HG02571 (cell line): ENCODE measurements around the gene GLRX2.
"Not testable (repeated sequence)": the region's sequence is repeated elsewhere in the genome, so short reads cannot be mapped to it uniquely, and the experiment has no call there.

Source experiments
- ATAC-seq: cut with Tn5 transposase; IDR thresholded peaks from one replicate; pipeline ENCODE4 v1.9.1; 2021; ENCODE audit warnings: mild to moderate bottlenecking, moderate library complexity; ENCODE audit not compliant: unreplicated experiment

Gene GLRX2

GRCh38 chr1:193066606-193067005, 38.6 kb downstream of the GLRX2 start:
- ATAC-seq: no peak

GRCh38 chr1:193065954-193066353, 39.3 kb downstream of the GLRX2 start:
- ATAC-seq: no peak

GRCh38 chr1:193062698-193063463, 42.3 kb downstream of the GLRX2 start:
- no peak for ATAC-seq

DNA sequence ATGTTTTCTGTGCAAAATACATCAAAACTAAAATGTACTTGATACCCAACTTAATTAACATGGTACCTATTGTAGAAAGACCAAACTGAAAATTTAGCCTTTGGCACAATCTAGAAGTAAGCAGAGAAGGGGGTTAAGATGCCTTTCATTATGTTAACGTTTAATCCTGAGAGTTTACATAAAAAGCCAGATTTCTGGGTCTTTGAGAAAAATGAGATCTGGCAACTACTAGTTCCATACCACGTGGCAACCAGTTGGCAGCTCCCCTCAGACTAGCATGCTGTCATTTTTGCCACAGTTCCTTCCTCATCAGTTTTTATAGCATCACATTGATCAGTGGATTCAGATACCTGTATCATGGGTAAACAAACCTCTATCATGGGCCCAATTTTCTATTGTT, 44.3 kb downstream of the GLRX2 start:
- no peak for ATAC-seq

GRCh38 chr1:193060406-193060805, 44.8 kb downstream of the GLRX2 start:
- ATAC-seq: no peak

GRCh38 chr1:193060115-193060403, 45.2 kb downstream of the GLRX2 start:
- ATAC-seq: no peak

DNA sequence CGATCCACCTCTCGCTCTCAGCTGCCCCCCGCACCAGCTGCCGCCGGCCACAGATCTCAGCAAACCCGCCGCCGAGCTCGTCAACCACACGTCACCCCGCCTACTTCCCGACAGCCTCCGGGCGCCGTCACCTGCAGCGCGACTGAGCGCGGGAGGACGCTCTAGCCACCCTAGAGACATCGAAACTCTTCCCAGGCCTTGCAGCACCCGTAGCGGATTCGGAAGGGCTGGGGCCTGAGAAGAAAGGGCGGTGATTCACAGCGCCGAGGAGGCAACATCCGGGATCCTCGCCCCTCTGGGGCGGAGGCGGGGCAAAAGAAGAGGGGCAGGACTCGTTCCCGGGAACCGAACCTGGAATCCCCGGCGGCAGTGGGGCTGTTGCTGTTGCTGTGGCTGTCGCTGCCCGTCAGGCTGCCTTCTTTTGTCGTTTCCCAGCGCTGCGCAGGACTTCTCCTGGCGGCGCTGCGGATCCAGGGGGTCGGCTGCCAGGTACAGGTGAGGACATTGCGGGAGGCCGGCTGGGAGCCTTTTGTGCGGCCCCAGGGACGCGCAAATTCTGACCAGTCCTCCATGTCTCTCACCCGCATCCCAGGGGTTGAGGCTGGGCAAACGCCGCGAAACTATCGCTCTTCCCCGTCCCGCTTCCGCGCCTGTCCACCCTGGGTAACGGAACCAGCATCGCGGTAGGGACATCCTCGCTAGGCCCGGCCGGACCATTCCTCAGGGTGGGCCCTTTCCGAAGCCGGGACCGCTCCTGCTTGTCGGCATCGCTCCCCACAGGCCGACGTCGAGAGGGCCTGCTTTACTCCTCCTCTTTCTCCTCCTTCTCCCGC, 45.7 kb downstream of the GLRX2 start, which contains the start of the genes RO60 and UCHL5:
TSS of gene RO60 (plus strand) at position 331 of the 833 bp plus-strand sequence. CDS start 9,443 bp downstream, outside the sequence.
TSS of gene UCHL5 (minus strand) at position 79 of the 833 bp plus-strand sequence. CDS start 100 bp downstream, outside the sequence.
- peak; percentile 92 for ATAC-seq

DNA sequence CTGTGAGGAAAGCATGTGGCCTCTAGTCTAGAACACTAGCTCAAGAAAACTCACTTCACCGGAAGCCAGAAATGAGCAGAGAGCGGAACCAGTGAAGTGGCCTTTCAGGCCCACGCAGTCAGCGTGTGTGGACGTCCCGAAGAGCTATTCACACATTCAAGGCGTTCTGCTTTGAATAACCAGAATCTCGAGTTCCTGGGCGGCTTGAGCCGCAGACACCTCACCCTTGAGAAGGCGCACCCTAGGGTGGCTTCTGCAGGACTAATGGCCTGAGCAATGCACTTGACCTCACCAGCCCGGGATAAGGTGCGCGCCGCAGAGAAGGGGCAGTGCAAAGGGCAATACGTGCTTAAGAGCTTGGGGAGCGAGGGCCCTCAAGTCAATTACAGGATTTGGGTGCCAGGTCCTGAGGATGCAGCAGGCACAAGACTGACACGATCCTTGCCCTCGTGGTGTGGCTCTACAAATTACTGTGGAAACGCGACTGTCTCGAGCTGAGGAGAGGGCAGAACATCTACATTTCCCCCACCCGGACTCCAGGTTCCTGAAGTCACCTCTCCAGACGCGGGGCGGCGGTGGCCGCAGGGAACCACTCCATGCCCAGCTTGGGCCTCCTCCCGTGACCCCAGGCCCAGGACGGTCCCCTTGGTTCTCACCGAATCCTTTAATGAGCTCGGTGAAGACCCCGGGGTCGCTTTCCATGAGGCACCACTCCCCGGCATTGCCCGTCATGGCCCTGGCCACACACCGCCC, 46.5 kb downstream of the GLRX2 start:
- peak; percentile 50 for ATAC-seq

- ATAC-seq: no peak
These were observed 51.0 kb downstream of the GLRX2 start for GRCh38 chr1:193054169-193054675.

- ATAC-seq: not testable (repeated sequence)
These were observed 56.3 kb downstream of the GLRX2 start for GRCh38 chr1:193048913-193049312.
